HTERT RPE-1 (cell line): ENCODE measurements around the gene NIPAL3.
"Not testable (repeated sequence)": the region's sequence is repeated elsewhere in the genome, so short reads cannot be mapped to it uniquely, and the experiment has no call there.

Experiments
- in situ Hi-C: fragments of 300-500 bp; cut with MboI; formaldehyde crosslinking; loops from 4 replicates; pipeline ENCODE4 v1.14.3; 2020; ENCODE audit warnings: low sequenced_read_pairs

NIPAL3 gene

DNA sequence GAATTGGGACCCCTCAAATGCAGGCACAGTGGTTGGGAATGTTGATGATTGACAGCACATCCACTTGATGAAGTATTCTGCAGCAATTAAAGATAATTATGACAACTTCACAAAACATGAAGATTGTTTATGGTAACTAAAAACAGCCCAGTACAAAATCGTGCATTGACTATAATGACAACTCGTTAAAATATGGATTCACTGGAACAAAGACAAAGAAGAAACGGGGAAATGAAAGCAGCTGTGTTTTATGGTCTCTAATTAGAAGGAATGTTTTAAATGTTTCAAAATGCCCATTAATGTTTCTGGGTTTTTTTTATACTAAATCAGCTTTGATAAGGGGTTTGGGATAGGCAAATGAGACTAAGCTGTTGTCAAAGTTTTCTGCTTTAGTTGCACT is 36.1 kb downstream of the NIPAL3 start:
- in situ Hi-C loops: no loop called here

DNA sequence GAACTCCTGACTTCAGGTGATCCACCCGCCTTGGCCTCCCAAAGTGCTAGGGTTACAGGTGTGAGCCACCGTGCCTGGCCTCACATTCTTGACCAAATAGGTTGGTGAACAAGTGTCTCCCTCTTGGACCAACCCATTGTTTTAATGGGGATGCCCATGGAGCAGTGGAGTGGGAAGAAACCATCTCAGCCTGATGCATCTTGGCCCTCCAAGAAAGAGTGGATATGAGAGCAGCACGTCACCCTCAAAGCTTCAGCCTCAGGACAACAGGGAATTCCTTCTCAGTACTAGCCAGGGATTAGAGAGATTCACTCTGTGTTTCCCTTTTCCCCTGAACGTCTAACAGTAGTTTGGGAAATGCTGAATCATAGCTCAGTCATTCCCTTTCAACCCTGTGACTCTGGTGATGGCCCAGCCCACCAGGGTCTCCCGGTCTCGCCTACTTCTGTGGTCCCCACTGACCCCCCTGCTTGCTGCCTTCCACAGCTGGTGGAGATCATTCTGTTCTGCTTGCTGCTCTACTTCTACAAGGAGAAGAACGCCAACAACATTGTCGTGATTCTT is 37.4 kb downstream of the NIPAL3 start:
- in situ Hi-C loops: no loop called here

DNA sequence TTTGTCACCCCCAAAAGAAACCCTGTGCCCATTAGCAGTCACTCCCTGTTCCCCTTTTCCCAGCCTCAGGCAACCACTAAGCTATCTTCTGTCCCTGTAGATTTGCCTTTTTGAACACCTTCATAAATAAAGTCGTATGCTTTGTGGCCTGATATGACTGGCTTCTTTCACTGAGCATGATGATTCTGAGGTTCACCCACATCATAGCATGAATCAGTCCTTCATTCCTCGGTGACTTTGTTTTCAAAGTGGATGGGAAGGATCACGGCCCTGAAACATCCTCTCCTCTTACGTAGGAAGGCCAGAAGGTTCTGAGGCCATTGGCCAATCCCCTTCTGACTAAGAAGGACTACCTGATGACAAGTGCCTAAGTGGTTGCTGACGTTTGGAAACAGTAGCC is 39.1 kb downstream of the NIPAL3 start:
- in situ Hi-C loops: no loop called here

DNA sequence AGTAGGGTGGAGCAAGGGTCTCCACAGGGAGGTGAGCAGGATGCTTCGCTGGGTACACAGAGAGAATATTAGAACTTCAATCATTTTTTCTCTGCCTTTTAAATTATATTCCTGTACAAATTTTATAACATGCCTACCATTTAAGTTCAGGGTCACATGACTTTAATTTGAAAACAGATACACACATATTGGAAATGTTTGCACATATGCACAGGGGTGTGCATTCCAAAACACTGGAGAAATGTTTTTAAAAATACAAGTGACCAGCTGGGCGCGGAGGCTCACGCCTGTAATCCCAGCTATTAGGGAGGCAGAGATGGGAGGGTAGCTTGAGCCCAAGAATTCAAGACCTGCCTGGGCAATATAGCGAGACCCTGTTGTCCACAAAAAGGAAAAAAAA is 39.7 kb downstream of the NIPAL3 start:
- in situ Hi-C loops: no loop called here

DNA sequence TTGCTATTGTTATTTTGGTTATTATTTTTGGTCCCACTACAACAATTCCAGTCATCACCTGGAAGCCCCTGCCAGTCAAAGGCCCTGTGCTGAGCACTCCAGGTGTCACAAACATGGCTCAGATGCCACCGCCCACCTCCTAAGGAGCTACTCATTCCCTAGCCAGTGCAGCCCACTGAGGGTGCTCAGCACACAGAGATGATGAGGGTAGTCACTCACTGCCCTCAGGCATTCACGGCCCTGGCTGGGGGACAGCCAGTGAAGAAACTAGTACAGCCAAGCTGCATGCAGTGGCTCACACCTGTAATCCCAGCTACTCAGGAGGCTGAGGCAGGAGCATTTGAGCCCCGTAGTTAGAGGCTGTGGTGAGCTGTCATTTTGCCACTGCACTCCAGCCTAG is 42.3 kb downstream of the NIPAL3 start:
- in situ Hi-C loops: no loop called here

DNA sequence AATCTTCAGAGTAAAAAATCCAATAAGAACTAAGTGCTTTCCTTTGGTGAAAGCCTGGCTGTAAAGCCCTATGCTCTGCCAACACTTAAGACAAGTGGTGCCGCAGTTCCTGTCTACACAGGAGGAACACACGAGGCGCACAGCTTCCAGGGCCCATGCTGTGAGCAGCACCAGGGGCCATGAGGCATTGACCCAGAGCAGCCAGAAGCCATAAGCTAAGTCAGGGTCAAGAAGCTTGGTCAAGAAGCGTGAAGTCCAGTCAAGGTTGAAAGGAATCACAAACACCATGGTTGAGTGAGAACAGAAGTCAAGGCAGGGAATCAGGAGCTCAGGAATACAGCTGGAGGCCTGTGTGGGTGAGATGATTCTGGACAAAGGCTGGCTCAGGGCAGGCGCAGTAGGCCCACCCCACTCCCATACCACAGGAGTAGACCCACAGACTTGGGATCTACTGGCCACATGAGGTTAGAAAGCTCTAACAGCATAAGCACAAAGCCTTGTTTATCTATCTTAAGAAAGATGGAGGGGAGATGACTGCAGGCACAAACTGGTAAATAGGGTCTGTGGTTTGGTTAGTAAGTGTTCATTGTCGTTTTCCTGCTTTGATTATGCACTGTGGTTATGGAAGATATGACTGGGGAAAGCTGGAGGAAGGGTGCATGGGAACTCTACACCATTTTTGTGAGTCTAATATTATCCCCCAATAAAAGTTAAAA is 44.1 kb downstream of the NIPAL3 start:
- in situ Hi-C loops: no loop called here

DNA sequence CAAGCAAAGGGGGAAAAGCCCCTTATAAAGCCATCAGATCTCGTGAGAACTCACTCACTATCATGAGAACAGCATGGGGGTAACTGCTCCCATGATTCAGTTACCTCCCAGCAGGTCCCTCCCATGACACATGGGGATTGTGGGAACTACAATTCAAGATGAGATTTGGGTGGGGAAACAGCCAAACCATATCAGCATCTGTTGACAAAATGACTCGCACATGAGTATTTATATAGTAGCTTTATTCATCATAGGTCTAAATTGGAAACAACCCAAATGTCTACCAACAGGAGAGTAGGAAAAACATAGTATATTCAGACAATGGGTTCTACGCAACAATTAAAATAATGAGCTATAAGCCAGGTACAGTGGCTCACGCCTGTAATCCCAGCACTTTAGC is 46.5 kb downstream of the NIPAL3 start:
- in situ Hi-C loops: not testable (repeated sequence)

DNA sequence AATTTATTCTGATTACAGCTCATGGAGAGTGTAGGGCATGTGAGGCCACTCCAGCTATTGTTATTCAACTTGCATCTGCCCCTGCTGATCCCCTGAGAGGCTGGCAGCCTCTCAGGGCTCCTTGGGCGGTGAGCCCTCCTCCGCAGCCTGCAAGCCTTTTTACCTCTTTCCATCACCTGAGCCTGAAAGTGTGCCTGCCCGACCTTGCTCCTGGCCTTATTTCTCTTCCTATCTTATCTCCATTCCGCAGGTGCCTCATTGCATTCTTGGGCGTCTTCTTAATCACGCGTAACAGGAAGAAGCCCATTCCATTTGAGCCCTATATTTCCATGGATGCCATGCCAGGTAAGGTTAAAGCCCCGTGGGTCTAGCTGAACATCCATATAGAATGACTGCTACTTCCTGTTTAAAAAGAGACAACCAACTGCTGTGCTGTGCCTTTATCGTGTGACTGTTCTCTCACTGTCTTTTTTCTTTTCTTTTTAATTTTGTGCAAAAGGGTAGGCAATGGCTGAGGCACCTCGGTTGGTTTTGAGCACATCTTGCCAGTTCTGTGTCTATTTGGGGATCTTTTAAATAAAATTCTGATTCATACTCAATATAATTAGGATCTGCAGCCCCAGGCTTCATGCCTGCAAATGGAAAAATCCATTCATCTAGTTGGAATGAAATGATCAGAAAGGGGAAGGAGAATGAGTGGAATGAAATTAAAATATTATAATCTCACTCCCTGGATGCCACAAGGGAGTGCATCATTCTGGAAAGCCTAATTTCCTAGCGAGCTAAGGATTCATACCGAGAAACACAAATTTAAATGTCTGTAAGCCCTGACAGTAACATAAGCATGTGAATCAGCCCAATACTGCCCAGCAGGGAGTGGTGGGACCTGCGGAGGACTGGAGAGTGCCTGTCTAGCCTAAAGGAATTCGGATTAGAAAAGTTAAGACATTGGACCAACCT is 48.5 kb downstream of the NIPAL3 start:
- in situ Hi-C loops: no loop called here

DNA sequence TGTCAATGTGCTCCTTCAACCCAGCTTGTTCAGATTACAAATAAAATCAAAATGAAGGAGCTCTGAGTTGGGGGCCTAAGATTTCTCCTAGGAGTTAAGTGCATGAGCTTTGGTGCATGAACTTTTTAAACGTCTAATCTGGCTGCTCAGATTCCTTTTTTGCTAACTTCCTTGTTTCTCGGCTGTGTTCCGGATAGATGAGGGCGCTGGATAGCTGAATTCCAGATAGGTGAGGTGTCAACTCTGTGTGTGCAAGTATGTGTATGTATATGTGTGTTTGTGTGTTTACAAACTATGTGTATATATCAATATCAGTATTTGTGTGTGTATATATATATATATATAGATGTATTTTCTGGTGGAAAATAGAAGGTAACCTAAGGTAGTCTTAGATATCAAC is 49.5 kb downstream of the NIPAL3 start:
- in situ Hi-C loops: no loop called here

DNA sequence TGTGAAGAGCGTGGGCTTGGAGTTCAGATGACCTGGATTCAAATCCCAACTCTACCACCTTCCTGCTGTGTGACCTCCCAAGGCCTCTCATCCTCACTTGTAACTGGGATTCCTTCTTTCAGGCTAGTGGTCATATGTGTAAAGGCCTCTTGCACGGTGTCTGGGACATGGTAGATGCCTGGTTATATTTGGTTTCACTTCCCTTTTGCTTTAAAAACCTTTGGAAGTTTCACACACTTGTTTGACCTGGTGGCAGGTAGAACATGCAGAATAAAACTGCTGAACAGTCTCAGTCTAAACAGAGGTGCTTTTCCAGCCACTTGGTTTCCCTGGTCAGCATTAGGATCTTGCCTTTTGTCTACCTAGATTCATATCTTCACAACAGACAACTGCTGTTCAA is 50.0 kb downstream of the NIPAL3 start:
- in situ Hi-C loops: no loop called here

DNA sequence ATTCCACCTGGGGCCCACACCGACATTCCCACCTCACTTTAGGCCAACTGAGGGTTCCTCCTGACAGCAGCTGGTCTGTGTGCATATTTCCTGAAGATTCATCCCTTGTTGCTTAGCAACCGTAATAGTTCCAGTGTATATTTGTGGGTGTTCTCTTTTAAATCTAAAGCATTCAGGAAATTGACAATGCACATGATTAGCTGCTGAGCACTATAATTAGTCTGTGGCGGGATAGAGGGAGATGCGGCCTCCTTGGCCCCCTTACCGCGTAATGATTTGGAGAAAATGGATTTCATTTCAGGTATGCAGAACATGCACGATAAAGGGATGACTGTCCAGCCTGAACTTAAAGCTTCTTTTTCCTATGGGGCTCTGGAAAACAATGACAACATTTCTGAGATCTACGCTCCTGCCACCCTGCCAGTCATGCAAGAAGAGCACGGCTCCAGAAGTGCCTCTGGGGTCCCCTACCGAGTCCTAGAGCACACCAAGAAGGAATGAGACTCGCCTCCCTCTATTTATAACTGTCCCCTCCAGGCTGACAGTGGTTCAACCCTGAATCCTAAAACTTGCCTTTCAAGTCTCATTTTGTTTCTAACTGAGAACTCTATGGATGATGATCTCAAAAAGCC is 53.2 kb downstream of the NIPAL3 start:
- in situ Hi-C loops: no loop called here

DNA sequence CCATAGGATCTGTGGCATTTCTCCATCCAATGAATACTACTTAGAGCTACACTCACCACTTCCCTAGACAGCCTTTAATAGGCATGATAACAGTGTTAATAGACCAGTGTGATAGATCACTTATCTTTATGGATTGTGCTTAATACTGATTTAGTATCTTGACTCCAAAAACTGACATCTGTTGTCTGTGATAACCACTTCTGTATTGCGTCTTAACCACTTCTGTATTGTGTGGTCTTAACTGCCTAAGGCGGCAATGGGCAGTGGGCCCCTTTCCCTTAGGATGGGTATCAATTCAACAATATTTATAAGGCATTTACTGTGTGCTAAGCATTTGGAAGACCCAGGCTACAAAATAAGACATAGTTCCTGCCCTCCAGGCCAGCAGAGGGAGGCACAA is 55.0 kb downstream of the NIPAL3 start:
- in situ Hi-C loops: no loop called here

DNA sequence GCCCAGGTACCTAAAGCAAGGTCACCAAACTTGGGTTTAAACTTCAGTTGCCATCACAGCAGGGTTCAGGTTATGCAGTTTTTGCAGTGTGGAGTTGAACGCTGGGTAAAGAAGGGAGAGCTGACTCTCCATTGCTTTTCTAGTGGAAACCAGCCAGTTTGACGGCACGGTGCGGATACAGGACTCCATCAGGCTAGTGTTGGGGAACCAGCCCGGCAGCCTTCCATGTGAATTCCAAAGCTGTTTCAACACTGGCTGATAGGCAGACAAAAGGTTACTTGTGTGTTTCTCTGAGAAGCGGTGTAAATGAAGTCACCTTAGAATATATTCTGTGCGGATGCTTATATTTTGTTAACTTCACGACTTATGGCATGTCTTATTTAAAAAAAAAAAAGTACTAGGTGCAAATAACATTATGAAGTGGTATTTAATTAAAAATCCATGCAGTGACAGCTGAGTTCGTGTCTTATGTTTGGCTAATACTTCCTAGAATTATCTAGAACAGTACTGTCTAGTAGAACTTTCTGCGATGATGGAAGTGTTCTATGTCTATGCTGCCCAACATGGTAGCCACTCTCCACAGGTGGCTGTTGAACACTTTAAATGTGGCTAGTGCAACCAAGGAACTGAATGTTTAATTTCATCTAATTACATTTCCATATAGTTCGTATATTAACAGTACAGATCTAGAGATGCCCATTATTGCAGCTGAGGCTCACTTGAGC is 57.1 kb downstream of the NIPAL3 start:
- in situ Hi-C loops: no loop called here

DNA sequence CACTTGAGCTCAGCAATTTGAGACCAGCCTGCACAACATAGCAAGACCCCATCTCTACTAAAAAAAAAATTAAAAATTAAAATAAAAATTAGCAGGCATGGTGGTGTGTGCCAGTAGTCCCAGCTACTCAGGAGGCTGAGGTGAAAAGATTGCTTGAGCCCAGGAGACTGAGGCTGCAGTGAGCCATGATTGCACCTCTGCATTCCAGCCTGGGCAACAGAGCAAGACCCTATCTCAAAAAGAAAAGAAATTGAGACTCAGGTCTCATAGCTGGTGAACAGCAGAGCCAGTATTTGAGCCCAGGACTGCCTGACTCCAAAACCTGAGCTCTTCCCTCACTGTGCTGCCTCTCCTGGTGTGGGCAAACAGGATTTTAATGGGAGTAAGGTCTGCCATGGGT is 58.6 kb downstream of the NIPAL3 start:
- in situ Hi-C loops: no loop called here

DNA sequence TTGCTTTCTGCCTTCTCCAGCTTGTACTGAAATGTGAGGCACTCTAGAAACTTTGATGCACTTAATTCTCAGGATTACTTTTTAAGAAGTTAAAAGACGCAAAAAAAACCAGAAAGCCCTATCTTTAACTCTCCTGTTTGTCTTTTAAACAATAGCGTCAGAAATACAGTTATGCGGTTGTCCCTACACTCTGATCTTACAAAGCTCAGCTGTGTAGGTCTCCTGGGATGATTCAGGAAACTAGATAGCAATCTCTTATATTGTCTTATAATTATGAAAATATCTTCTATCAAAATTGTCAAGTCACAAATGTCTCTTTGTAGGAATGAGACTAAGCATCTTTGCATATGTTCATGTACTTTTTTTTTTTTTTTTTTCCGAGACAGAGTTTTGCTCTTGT is 60.1 kb downstream of the NIPAL3 start:
- in situ Hi-C loops: no loop called here

DNA sequence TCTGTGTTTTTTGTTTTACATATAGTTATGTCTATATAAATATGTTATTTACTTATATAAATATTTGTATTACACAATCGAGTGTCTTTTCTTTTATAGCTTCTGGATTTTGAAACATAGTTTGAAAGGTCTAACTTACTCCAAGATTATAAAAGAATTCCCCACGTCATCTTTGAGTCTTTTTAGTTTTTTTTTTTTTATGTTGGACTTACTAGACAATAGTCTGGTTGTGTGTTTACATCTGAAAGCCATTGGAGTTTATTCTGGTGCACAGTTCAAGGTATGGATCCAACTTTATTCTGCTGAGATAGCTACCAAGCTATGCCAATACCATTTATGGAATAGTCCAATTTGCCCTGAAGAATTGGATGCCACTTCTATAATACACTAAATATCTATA is 61.0 kb downstream of the NIPAL3 start:
- in situ Hi-C loops: no loop called here

DNA sequence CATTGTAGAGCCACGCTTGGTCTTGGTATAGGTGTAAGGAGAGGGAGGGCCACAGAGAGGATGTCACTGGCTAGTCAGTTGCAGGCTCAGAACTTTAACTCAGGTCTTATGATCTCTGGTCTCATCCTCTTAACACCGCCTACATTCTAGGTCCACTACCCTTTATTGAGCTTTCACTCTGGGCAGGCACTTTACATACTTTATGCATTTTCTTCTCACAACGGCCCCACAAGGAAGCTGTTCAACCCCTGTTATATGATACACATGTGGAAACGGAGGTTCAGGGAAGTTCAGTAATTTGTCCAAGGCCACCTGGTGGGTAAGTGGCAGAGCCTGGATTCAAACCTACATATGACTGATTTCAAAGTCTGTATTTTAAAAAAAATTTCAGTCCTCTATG is 61.7 kb downstream of the NIPAL3 start:
- in situ Hi-C loops: no loop called here

DNA sequence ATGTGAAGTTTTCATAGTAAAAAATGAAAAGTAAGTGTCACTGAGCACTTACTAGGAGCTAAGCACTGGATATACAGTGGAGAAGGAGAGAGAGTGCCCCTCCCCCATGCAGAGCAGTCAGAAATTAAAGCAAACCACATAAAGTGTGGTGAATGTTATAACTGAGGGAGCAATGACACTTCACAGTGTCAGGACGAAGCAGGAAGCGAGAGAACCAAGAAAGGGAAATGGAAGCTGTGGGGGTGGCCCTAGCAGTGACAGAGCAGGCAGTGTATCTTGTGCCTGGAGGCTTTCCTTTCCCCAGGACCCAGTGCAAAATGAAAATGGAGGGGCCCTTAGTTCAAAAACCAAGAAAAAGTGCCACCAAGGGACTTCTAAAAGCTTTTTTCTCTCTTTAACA is 65.5 kb downstream of the NIPAL3 start:
- in situ Hi-C loops: no loop called here

DNA sequence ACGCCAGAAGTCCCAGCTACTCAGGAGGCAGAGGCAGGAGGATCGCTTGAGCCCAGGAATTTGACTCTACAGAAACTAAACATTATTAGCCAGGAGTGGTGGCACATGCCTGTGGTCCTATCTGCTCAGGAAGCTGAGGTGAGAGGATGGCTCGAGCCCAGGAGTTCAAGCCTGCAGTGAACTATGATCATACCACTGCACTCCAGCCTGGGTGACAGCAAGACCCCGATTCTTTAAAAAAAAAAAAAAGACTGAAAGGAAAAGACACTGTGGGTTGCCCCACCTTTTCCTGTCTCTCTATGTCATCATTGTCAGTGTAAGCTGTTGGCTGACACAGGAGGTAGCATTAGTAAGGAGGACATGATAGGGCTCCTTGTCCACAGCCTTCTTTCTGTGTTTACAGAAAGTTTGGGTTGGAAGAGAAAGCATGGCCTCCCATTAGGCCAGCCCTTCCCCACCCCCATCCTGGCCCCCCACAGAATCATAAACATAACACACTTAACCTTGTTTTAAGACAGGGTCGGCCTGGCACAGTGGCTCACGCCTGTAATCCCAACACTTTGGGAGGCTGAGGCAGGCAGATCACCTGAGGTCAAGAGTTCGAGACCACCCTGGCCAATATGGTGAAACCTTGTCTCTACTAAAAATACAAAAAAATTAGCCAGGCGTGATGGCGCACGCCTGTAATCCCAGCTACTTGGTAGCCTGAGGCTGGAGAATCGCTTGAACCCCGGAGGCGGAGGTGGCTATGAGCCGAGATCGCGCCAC is 66.4 kb downstream of the NIPAL3 start:
- in situ Hi-C loops: no loop called here

DNA sequence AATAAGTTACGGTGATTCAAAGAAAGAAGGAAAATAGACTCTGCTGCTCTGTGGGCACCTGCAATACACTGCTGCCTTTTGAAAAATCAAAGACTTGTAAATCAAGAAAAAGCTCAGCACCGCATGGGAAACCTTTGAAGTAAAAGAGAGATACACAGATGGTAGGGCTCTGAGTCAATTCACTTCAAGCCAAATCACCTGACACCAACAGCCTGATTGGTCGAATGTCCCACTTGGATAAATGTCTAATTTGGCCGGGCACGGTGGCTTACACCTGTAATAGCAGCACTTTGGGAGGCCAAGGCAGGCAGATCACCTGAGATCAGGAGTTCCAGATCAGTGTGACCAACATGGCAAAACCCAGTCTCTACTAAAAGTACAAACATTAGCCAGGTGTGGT is 67.8 kb downstream of the NIPAL3 start:
- in situ Hi-C loops: no loop called here
